ENCODE results near the gene PACRG. TPM values are rescaled to one million over a fixed set of nuclear protein-coding genes. Genes with fewer than 3 reads are reported as not detected.

The PACRG gene
- total and polyA plus RNA-seq, 5 donors from 2014 or later = 0.44 to 1.2 (median 0.87) TPM; not detected in 2

GRCh38 chr6:163010145-163010544, 282.4 kb downstream of the PACRG start:
- no peaks in the 10 kb centered on the region for H3K27me3 ChIP-seq (ENCODE audit: control insufficient read depth, insufficient read depth, low read length)
- no peak overlapping the region for H3K4me3 Mint-ChIP-seq
- DNase-seq (no peak), ATAC-seq (ENCODE audit: low read depth in 2 of 2) (no peak)
- H3K27ac ChIP-seq (ENCODE audit: insufficient read depth, low read length, poor library complexity, severe bottlenecking) = no peak overlapping the region
- H3K36me3 ChIP-seq (ENCODE audit: control insufficient read depth, insufficient read depth, low read length) = no peaks in the 10 kb centered on the region
- H3K4me3 ChIP-seq (ENCODE audit: low read depth, low read length) = no peak overlapping the region
- no peaks in the 10 kb centered on the region for H3K4me1 Mint-ChIP-seq
- no peaks in the 10 kb centered on the region for H3K4me1 ChIP-seq (ENCODE audit: control insufficient read depth, insufficient read depth, low read length, poor library complexity, severe bottlenecking)
- H3K27me3 Mint-ChIP-seq = no peaks in the 10 kb centered on the region
- peaks cover 0 to 12% (median 3%) of the 10 kb centered on the region in 7 donors for H3K9me3 Mint-ChIP-seq
- no peaks in the 10 kb centered on the region for H3K36me3 Mint-ChIP-seq
- no peaks in the 10 kb centered on the region for H3K9me3 ChIP-seq (ENCODE audit: control insufficient read depth in 2 of 2, low read length in 2 of 2)
- H3K27ac Mint-ChIP-seq = peak overlapping the region in 1 of 3 donors; percentile 33

- Mint-ChIP-seq H3K36me3 (no peaks in the 10 kb centered on the region), H3K9me3 (peaks cover 0 to 11% (median 3%) of the 10 kb centered on the region in 7 donors), H3K27ac (no peak overlapping the region), H3K4me1 (no peaks in the 10 kb centered on the region), H3K27me3 (no peaks in the 10 kb centered on the region), H3K4me3 (no peak overlapping the region)
- DNase-seq (no peak), ATAC-seq (ENCODE audit: low read depth in 2 of 2) (no peak)
- Histone ChIP-seq H3K9me3 (ENCODE audit: control insufficient read depth in 2 of 2, low read length in 2 of 2) (no peaks in the 10 kb centered on the region), H3K36me3 (ENCODE audit: control insufficient read depth, insufficient read depth, low read length) (no peaks in the 10 kb centered on the region), H3K4me3 (ENCODE audit: low read depth, low read length) (no peak overlapping the region), H3K27me3 (ENCODE audit: control insufficient read depth, insufficient read depth, low read length) (no peaks in the 10 kb centered on the region), H3K27ac (ENCODE audit: insufficient read depth, low read length, poor library complexity, severe bottlenecking) (no peak overlapping the region), H3K4me1 (ENCODE audit: control insufficient read depth, insufficient read depth, low read length, poor library complexity, severe bottlenecking) (no peaks in the 10 kb centered on the region)
These were observed 287.0 kb downstream of the PACRG start for GRCh38 chr6:163014736-163015135.

GRCh38 chr6:163017801-163018200, 290.0 kb downstream of the PACRG start:
- Histone ChIP-seq H3K36me3 (ENCODE audit: control insufficient read depth, insufficient read depth, low read length) (no peaks in the 10 kb centered on the region), H3K27ac (ENCODE audit: insufficient read depth, low read length, poor library complexity, severe bottlenecking) (no peak overlapping the region), H3K9me3 (ENCODE audit: control insufficient read depth in 2 of 2, low read length in 2 of 2) (peaks cover 0 to 11% of the 10 kb centered on the region in 2 experiments), H3K4me3 (ENCODE audit: low read depth, low read length) (no peak overlapping the region), H3K4me1 (ENCODE audit: control insufficient read depth, insufficient read depth, low read length, poor library complexity, severe bottlenecking) (no peaks in the 10 kb centered on the region), H3K27me3 (ENCODE audit: control insufficient read depth, insufficient read depth, low read length) (no peaks in the 10 kb centered on the region)
- Mint-ChIP-seq H3K9me3 (peaks cover 0 to 20% (median 2%) of the 10 kb centered on the region in 7 donors), H3K27me3 (no peaks in the 10 kb centered on the region), H3K4me3 (no peak overlapping the region), H3K27ac (no peak overlapping the region), H3K36me3 (no peaks in the 10 kb centered on the region), H3K4me1 (no peaks in the 10 kb centered on the region)
- no peak for DNase-seq
- ATAC-seq (ENCODE audit: low read depth in 2 of 2) = no peak

- no peak for ATAC-seq (ENCODE audit: low read depth in 2 of 2)
- Histone ChIP-seq H3K4me1 (ENCODE audit: control insufficient read depth, insufficient read depth, low read length, poor library complexity, severe bottlenecking) (no peaks in the 10 kb centered on the region), H3K27me3 (ENCODE audit: control insufficient read depth, insufficient read depth, low read length) (no peaks in the 10 kb centered on the region), H3K36me3 (ENCODE audit: control insufficient read depth, insufficient read depth, low read length) (no peaks in the 10 kb centered on the region), H3K4me3 (ENCODE audit: low read depth, low read length) (no peak overlapping the region), H3K27ac (ENCODE audit: insufficient read depth, low read length, poor library complexity, severe bottlenecking) (no peak overlapping the region), H3K9me3 (ENCODE audit: control insufficient read depth in 2 of 2, low read length in 2 of 2) (peaks cover 0 to 11% of the 10 kb centered on the region in 2 experiments)
- no peak for DNase-seq
- H3K27me3 Mint-ChIP-seq = no peaks in the 10 kb centered on the region
- H3K4me1 Mint-ChIP-seq = no peaks in the 10 kb centered on the region
- no peaks in the 10 kb centered on the region for H3K36me3 Mint-ChIP-seq
- peaks cover 0 to 33% (median 4%) of the 10 kb centered on the region in 7 donors for H3K9me3 Mint-ChIP-seq
- H3K27ac Mint-ChIP-seq = no peak overlapping the region
- H3K4me3 Mint-ChIP-seq = no peak overlapping the region
These were observed 292.2 kb downstream of the PACRG start for GRCh38 chr6:163019926-163020325.

GRCh38 chr6:163021054-163021453, 293.3 kb downstream of the PACRG start:
- Histone ChIP-seq H3K4me3 (ENCODE audit: low read depth, low read length) (no peak overlapping the region), H3K9me3 (ENCODE audit: control insufficient read depth in 2 of 2, low read length in 2 of 2) (peaks cover 0 to 11% of the 10 kb centered on the region in 2 experiments), H3K27ac (ENCODE audit: insufficient read depth, low read length, poor library complexity, severe bottlenecking) (no peak overlapping the region), H3K36me3 (ENCODE audit: control insufficient read depth, insufficient read depth, low read length) (no peaks in the 10 kb centered on the region), H3K27me3 (ENCODE audit: control insufficient read depth, insufficient read depth, low read length) (no peaks in the 10 kb centered on the region), H3K4me1 (ENCODE audit: control insufficient read depth, insufficient read depth, low read length, poor library complexity, severe bottlenecking) (no peaks in the 10 kb centered on the region)
- no peak overlapping the region for H3K27ac Mint-ChIP-seq
- ATAC-seq (ENCODE audit: low read depth in 2 of 2) (no peak), DNase-seq (no peak)
- no peaks in the 10 kb centered on the region for H3K36me3 Mint-ChIP-seq
- no peaks in the 10 kb centered on the region for H3K4me1 Mint-ChIP-seq
- peaks cover 0 to 33% (median 4%) of the 10 kb centered on the region in 7 donors for H3K9me3 Mint-ChIP-seq
- H3K27me3 Mint-ChIP-seq = no peaks in the 10 kb centered on the region
- no peak overlapping the region for H3K4me3 Mint-ChIP-seq

- Histone ChIP-seq H3K27me3 (ENCODE audit: control insufficient read depth, insufficient read depth, low read length) (no peaks in the 10 kb centered on the region), H3K9me3 (ENCODE audit: control insufficient read depth in 2 of 2, low read length in 2 of 2) (peaks cover 0 to 11% of the 10 kb centered on the region in 2 experiments), H3K27ac (ENCODE audit: insufficient read depth, low read length, poor library complexity, severe bottlenecking) (no peak overlapping the region), H3K4me1 (ENCODE audit: control insufficient read depth, insufficient read depth, low read length, poor library complexity, severe bottlenecking) (no peaks in the 10 kb centered on the region), H3K4me3 (ENCODE audit: low read depth, low read length) (no peak overlapping the region), H3K36me3 (ENCODE audit: control insufficient read depth, insufficient read depth, low read length) (no peaks in the 10 kb centered on the region)
- Mint-ChIP-seq H3K36me3 (no peaks in the 10 kb centered on the region), H3K4me1 (no peaks in the 10 kb centered on the region), H3K27ac (no peak overlapping the region), H3K4me3 (no peak overlapping the region), H3K27me3 (no peaks in the 10 kb centered on the region), H3K9me3 (peaks cover 0 to 37% (median 4%) of the 10 kb centered on the region in 7 donors)
- no peak for ATAC-seq (ENCODE audit: low read depth in 2 of 2)
- DNase-seq = no peak
These were observed 295.9 kb downstream of the PACRG start for GRCh38 chr6:163023700-163024099.

GRCh38 chr6:163026893-163027292, 299.1 kb downstream of the PACRG start:
- H3K27me3 ChIP-seq (ENCODE audit: control insufficient read depth, insufficient read depth, low read length) = no peaks in the 10 kb centered on the region
- DNase-seq (no peak), ATAC-seq (ENCODE audit: low read depth in 2 of 2) (no peak)
- H3K4me1 ChIP-seq (ENCODE audit: control insufficient read depth, insufficient read depth, low read length, poor library complexity, severe bottlenecking) = no peaks in the 10 kb centered on the region
- H3K9me3 ChIP-seq (ENCODE audit: control insufficient read depth in 2 of 2, low read length in 2 of 2) = peaks cover 0 to 7% of the 10 kb centered on the region in 2 experiments
- Mint-ChIP-seq H3K4me3 (no peak overlapping the region), H3K27ac (no peak overlapping the region), H3K4me1 (no peaks in the 10 kb centered on the region), H3K27me3 (no peaks in the 10 kb centered on the region), H3K9me3 (peaks cover 0 to 35% (median 3%) of the 10 kb centered on the region in 7 donors), H3K36me3 (no peaks in the 10 kb centered on the region)
- no peak overlapping the region for H3K4me3 ChIP-seq (ENCODE audit: low read depth, low read length)
- no peak overlapping the region for H3K27ac ChIP-seq (ENCODE audit: insufficient read depth, low read length, poor library complexity, severe bottlenecking)
- no peaks in the 10 kb centered on the region for H3K36me3 ChIP-seq (ENCODE audit: control insufficient read depth, insufficient read depth, low read length)

- H3K27me3 ChIP-seq (ENCODE audit: control insufficient read depth, insufficient read depth, low read length) = no peaks in the 10 kb centered on the region
- no peak overlapping the region for H3K27ac Mint-ChIP-seq
- no peak overlapping the region for H3K27ac ChIP-seq (ENCODE audit: insufficient read depth, low read length, poor library complexity, severe bottlenecking)
- H3K36me3 ChIP-seq (ENCODE audit: control insufficient read depth, insufficient read depth, low read length) = no peaks in the 10 kb centered on the region
- ATAC-seq (ENCODE audit: low read depth in 2 of 2) (no peak), DNase-seq (no peak)
- peaks cover 0 to 15% (median 1%) of the 10 kb centered on the region in 7 donors for H3K9me3 Mint-ChIP-seq
- H3K4me1 ChIP-seq (ENCODE audit: control insufficient read depth, insufficient read depth, low read length, poor library complexity, severe bottlenecking) = no peaks in the 10 kb centered on the region
- H3K4me3 ChIP-seq (ENCODE audit: low read depth, low read length) = no peak overlapping the region
- no peaks in the 10 kb centered on the region for H3K27me3 Mint-ChIP-seq
- H3K36me3 Mint-ChIP-seq = no peaks in the 10 kb centered on the region
- no peak overlapping the region for H3K4me3 Mint-ChIP-seq
- H3K9me3 ChIP-seq (ENCODE audit: control insufficient read depth in 2 of 2, low read length in 2 of 2) = no peaks in the 10 kb centered on the region
- no peaks in the 10 kb centered on the region for H3K4me1 Mint-ChIP-seq
These were observed 303.2 kb downstream of the PACRG start for GRCh38 chr6:163030980-163031379.
